HuH-7 (cell line): ENCODE data around the gene SMAD2.
"Not testable (repeated sequence)": the region's sequence is repeated elsewhere in the genome, so short reads cannot be mapped to it uniquely, and the experiment has no call there.

Experiments used
- DNase-seq: peaks from one replicate; pipeline ENCODE4 v3.0.0; 2011; ENCODE audit warnings: low spot score

The SMAD2 gene

DNA sequence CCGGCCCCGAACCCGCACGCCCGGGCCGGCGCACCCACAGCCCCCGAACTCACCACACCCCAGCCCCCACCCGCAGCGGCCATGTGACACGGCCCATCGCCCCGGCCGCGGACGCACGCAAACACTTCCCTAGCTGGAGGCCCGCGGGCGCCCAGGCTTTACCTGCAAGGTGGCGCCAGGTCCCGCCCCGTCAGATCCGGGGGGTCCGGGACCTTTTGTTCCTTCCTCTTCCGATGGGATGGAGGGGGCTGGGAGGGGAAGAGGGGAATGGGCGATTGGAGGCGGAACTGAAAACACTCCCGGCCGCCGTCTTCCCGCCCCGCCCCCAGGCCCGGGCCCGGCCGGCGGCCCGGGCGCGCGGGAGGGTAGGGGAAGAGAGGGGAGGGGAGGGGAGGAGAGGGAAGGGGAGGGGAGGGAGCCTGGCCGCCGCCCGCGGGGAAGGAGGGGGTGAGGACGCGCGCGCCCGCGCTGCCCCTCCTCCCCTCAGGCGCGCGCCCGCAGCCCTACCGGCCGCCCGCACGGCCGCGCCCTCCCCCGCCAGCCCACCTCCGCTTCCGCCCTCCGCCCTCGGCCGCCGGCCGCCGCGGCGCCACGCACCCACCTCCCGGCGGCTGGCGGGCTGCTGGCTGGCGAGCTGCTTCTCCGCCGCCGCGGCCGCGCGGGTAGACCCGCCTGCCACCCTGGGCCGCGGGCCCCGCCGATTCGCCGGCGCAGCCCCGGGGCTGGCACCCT lies at the start of gene SMAD2:
SMAD2 (minus strand) TSS at position 461 of the 732 bp plus-strand sequence. CDS start 33,903 bp downstream, outside the sequence.
- DNase-seq: peak; percentile 54

DNA sequence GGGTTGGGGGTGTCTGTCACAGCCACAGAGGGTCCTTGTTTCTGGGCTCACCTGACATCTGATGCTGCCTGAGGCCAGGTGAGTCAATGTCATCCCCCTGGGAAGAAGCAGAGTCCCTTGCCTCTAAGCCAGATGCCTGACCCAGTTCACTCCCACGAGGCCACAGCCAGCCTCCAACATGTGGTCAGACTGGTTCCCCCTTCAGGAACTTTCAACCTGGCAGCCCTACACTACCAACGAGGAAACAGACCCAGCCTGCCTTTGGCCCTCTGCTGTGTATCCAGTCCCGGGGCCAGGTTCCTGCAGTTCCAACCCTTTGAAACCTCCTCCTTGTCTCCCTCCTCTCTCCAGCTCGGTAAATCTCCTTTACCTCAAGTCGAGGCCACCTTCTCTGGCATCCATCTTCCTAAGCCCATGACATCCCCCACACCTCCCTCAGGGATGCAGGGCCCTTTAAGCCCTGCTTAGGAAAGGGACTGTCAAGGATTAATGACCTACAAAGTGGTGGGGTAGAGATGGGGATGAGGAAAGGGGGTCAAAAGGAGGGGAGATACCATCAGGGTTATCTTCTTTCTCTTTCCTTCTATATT lies 49.2 kb upstream of the SMAD2 start:
- DNase-seq: no peak

DNA sequence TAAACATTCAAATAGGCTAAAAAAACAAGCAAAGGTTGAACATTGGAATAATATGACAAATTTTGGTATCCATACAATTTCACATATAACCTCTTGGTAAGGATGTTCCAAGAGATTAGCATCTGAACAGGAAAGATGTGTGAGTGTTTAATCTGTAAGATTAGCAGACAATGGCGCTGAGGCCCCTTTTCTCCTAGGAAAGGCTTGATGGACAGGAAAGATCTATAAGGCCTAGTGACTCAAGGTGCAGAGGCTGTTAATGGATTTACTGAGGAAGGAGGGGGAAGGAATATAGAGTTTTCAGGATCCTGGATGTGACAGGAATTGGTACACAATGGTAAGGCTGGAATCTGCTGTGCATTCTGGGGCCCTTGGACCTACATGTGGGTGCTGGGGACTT lies 48.1 kb upstream of the SMAD2 start:
- DNase-seq: no peak

GRCh38 chr18:47978141-47978540 lies 47.7 kb upstream of the SMAD2 start:
- no peak for DNase-seq

GRCh38 chr18:47975701-47976100 lies 45.2 kb upstream of the SMAD2 start:
- DNase-seq: no peak

DNA sequence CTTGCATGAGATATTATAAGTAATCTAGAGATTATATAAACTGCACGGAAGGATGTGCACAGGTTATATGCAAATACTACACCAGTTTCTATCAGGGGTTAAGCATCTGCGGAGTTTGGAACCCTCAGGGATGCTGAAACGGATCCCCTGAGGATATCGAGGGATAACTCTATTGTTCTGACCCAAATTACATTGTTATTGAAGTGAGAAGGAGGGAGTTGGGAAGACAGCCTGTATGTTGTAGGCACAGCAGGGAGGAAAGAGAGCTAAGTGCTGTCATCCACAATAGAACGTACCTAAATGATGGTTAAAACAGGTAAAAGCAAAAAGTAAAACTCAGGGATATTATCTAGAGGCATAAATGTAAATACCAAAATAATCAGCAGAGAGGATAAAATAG lies 44.6 kb upstream of the SMAD2 start:
- no peak for DNase-seq

DNA sequence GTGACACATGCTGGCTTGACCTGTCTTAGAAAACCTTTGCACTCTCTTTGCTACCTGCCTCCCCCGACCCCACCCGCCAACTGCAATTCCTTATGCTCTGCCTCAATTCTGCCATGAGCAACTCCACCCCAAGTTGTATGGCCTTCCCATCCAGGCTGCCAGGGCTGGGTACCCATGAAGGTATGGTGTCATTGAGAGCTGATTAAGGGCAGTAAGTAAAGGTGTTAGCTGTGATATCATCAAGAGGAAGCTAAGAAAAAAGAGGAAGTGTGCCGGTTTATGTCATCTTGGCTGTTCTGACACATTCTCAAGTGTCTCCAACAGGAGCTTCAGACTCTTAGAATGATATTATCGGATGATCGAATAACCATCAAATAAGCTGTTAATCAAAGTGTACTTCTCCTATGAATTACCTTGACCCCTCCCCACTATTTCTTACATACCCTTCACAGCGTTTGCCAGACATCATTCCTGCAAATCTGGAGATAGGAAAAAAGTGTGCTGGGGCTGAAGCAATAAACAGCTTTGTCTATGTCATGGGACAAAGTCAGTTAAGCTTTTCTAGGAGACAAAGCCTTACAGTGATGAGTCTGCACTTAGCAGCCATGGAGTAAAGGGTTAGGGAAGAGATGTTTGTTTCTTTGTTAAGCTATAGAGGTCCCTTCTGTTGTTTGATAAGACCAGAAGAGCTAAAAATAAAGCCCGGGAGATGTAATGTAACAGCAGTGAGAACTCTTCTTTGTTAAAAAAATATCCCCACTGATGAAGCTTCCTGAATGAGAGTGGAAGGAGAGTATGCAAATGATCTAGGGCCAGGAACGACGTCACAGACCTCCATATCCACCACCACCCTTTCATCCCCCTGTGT lies 40.4 kb upstream of the SMAD2 start:
- no peak for DNase-seq

DNA sequence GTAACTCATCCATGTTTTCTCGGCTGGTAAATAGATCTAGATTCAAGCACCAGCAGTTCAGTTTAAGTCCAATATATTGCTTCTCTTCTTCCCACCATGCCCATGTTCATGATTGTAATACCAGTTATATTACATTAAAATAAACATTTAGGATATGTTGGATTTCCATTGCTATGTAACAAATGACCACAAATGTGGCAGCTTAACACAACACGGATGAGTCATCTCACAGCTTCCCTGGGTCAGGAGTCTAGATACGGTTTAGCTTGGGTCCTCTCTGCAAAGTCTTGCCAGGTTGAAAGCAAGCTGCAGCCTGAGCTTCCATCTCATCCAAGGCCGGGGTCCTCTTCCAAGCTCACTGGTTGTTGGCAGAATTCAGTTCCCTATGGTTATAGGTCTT lies 39.4 kb upstream of the SMAD2 start:
- no peak for DNase-seq

- no peak for DNase-seq
Measured at GRCh38 chr18:47968721-47969120, 38.3 kb upstream of the SMAD2 start.

- no peak for DNase-seq
Measured at GRCh38 chr18:47968006-47968676, 37.7 kb upstream of the SMAD2 start.

GRCh38 chr18:47964053-47964452 lies 33.6 kb upstream of the SMAD2 start:
- DNase-seq: no peak

GRCh38 chr18:47961003-47961402 lies 30.5 kb upstream of the SMAD2 start:
- DNase-seq: not testable (repeated sequence)

DNA sequence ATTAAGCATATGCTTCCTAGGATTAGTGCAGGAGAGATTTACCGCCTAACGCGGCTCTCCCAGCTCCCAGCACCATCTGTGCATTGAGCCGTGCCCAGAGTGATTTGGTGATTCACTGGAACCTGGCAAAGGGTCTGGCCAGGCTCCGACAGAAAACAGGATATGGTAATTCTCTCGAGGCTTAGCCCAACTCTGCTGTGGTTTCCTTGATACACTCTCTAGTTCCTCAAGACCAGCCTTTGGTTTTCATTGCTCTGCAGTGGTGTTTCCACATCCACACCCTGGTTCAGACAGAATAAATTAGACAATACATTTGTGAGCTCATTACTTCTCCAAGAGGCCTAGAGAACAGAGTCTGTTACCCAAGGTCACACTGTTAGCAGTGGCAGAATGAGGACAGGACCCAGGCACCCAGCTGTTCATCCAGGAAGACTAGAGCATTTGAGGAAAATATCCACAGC lies 23.0 kb upstream of the SMAD2 start:
- no peak for DNase-seq

- DNase-seq: no peak
Measured at GRCh38 chr18:47950511-47950910, 20.1 kb upstream of the SMAD2 start.

DNA sequence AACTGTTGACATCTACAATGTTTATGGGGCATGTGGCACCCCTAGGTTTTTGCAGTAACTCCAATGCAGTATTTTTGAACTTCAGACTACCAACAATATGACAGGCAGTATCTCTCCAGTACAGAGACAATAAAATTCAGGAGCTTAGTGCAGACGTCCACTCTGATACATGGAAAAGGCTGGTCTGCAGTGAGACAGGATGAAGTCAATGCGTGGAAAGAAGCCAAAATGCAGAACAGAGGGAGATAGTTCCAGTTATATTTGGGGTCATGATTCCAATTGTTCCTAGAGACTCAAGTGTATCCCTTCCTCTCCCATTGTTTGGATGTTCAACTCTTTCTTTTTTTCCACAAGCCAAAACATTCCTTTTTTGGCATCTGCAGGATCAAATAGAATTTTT lies 18.7 kb upstream of the SMAD2 start:
- DNase-seq: no peak

- no peak for DNase-seq
Measured at GRCh38 chr18:47946889-47947288, 16.4 kb upstream of the SMAD2 start.

- DNase-seq: no peak
Measured at GRCh38 chr18:47944972-47945852, 14.8 kb upstream of the SMAD2 start.

- DNase-seq: no peak
Measured at GRCh38 chr18:47936952-47937351, 6.5 kb upstream of the SMAD2 start.

- no peak for DNase-seq
Measured at GRCh38 chr18:47935321-47936055, 5.0 kb upstream of the SMAD2 start.

DNA sequence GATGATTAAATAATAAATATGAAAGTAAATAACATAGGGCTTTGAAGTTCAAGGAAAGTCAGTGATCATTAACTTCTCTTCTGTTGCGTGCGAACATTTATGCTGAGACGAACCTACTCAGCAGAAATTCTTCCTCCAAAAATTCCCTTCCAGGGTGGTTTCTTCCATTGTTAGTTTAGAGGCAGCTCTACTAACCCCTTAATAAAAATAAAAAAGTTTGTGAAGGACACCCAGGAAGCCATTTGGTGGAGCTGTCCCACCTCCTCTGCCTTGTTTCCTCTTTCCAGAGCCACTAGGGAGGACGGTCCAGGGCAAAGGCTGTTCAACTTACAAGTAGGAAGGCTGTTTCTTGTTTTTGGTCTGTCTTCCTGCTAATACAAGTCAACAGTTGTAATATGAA lies 2.1 kb upstream of the SMAD2 start:
- DNase-seq: no peak

- no peak for DNase-seq
Measured at GRCh38 chr18:47932190-47932589, 1.7 kb upstream of the SMAD2 start.
